ENCODE data around the gene MCUB.

The MCUB gene

GRCh38 chr4:109684727-109685126 is 124.7 kb downstream of the MCUB start (continued):
- TF ChIP-seq ZNF398 (tag by site-specific recombination; IDR thresholded peaks at IDR 0.05), result no peak
- no peak for TF ChIP-seq MZF1 (tag by site-specific recombination; IDR thresholded peaks at IDR 0.05; ENCODE audit: borderline replicate concordance)
- no peak for TF ChIP-seq HIC1 (tag by site-specific recombination; IDR thresholded peaks at IDR 0.05)
- no peak for TF ChIP-seq ZBTB17 (tag by site-specific recombination; IDR thresholded peaks at IDR 0.05)
- TF ChIP-seq ZNF157 (tag by site-specific recombination; IDR thresholded peaks at IDR 0.05), result no peak
- no peak for TF ChIP-seq GLIS2 (tag by site-specific recombination; IDR thresholded peaks at IDR 0.05)

- ChIA-PET POLR2A (interaction anchor here (0.7 kb wide), 1 partner anchor 125 kb away, joined by 5 read pairs; the partner anchor contains the start of gene GAR1), CTCF (interaction anchor here (0.6 kb wide), 1 partner anchor 288 kb away, joined by 3 read pairs; no protein-coding TSS in a partner anchor)
- Histone ChIP-seq H3K36me3 (ENCODE audit: control insufficient read depth in 2 of 2, insufficient read depth in 1 of 2, low read length in 2 of 2) (peaks cover 3 to 83% of the 10 kb centered on the region in 2 experiments; a peak in 2 of 3 replicates), H3K4me3 (ENCODE audit: low read depth, low read length) (no peak overlapping the region), H3K4me1 (ENCODE audit: control insufficient read depth, insufficient read depth, low read length) (no peaks in the 10 kb centered on the region), H3K9me3 (ENCODE audit: control insufficient read depth, insufficient read depth, low read depth, low read length) (no peaks in the 10 kb centered on the region), H3K27ac (ENCODE audit: extremely low read depth, low read depth, low read length) (no peak overlapping the region)
- no peak for TF ChIP-seq ZNF274 (IDR thresholded peaks at IDR 0.05; ENCODE audit: low read length)
- no peak for TF ChIP-seq ZNF274 (tag by site-specific recombination; IDR thresholded peaks at IDR 0.05; ENCODE audit: borderline replicate concordance)
- no peak for TF ChIP-seq ZNF24 (tag by site-specific recombination; IDR thresholded peaks at IDR 0.05)
- no peak for TF ChIP-seq TSHZ1 (tag by site-specific recombination; IDR thresholded peaks at IDR 0.05; ENCODE audit: borderline replicate concordance)
- TF ChIP-seq OSR2 (tag by site-specific recombination; IDR thresholded peaks at IDR 0.05), result no peak
- TF ChIP-seq ZFP69B (tag by site-specific recombination; IDR thresholded peaks at IDR 0.05), result no peak
- no peak for TF ChIP-seq ZNF19 (tag by site-specific recombination; IDR thresholded peaks at IDR 0.05; ENCODE audit: low read depth)
- TF ChIP-seq ZNF341 (tag by site-specific recombination; IDR thresholded peaks at IDR 0.05; ENCODE audit: low read depth), result no peak
- TF ChIP-seq ZNF362 (tag by site-specific recombination; IDR thresholded peaks at IDR 0.05), result no peak
- no peak for TF ChIP-seq ZNF239 (tag by site-specific recombination; IDR thresholded peaks at IDR 0.05)
- no peak for TF ChIP-seq ZNF76 (tag by site-specific recombination; IDR thresholded peaks at IDR 0.05; ENCODE audit: borderline replicate concordance, low read depth)
- no peak for TF ChIP-seq ZNF223 (tag by site-specific recombination; IDR thresholded peaks at IDR 0.05)
- no peak for TF ChIP-seq SCRT1 (tag by site-specific recombination; IDR thresholded peaks at IDR 0.05; ENCODE audit: borderline replicate concordance)
Measured at GRCh38 chr4:109690690-109691410, 130.8 kb downstream of the MCUB start.
